Smooth muscle cell (in vitro differentiated cells): ENCODE data around the gene TRAF2. TPM values are rescaled to one million over a fixed set of nuclear protein-coding genes. Genes with fewer than 3 reads are reported as not detected.

Experiments used
- DNase-seq: peaks from one replicate; lab custom pipeline; 2025; ENCODE audit not compliant: unreplicated experiment; lab: John Stamatoyannopoulos, UW
- H2AFZ ChIP-seq: fragments of 200-600 bp; sonication (generic); 2 replicates; pipeline ENCODE4 v1.6.0; 2016; ENCODE audit warnings: antibody characterized with exemption, low read depth, mild to moderate bottlenecking
- H3F3A ChIP-seq: fragments of 200-600 bp; sonication (generic); 2 replicates; pipeline ENCODE4 v1.6.0; 2017; ENCODE audit warnings: antibody characterized with exemption, low read depth
- H3K27ac ChIP-seq: fragments of 200-600 bp; sonication (generic); 2 replicates; pipeline ENCODE4 v1.5.1; 2016; ENCODE audit warnings: low read depth, mild to moderate bottlenecking
- H3K27me3 ChIP-seq: fragments of 200-600 bp; sonication (generic); 2 replicates; pipeline ENCODE4 v1.6.1; 2016; ENCODE audit warnings: low read depth, mild to moderate bottlenecking
- H3K36me3 ChIP-seq: fragments of 200-600 bp; sonication (generic); 2 replicates; pipeline ENCODE4 v1.5.1; 2016; ENCODE audit warnings: low read depth
- H3K4me1 ChIP-seq: fragments of 200-600 bp; sonication (generic); 2 replicates; pipeline ENCODE4 v1.5.1; 2016; ENCODE audit warnings: low read depth
- H3K4me2 ChIP-seq: fragments of 200-600 bp; sonication (generic); 2 replicates; pipeline ENCODE4 v1.6.0; 2016; ENCODE audit warnings: mild to moderate bottlenecking
- H3K4me3 ChIP-seq: fragments of 200-600 bp; sonication (generic); 2 replicates; pipeline ENCODE4 v1.5.1; 2016; ENCODE audit warnings: mild to moderate bottlenecking
- H3K79me2 ChIP-seq: fragments of 200-600 bp; sonication (generic); 2 replicates; pipeline ENCODE4 v1.6.0; 2016; ENCODE audit warnings: low read depth, mild to moderate bottlenecking
- H3K9ac ChIP-seq: fragments of 200-600 bp; sonication (generic); 2 replicates; pipeline ENCODE4 v1.6.0; 2016; ENCODE audit warnings: low read depth
- H3K9me3 ChIP-seq: fragments of 200-600 bp; sonication (generic); replicated peaks from 2 replicates; pipeline ENCODE4 v1.5.1; 2016; ENCODE audit warnings: low read depth
- H4K20me1 ChIP-seq: fragments of 200-600 bp; sonication (generic); 2 replicates; pipeline ENCODE4 v1.6.0; 2016; ENCODE audit warnings: low read depth
- CTCF ChIP-seq: fragments of 200-600 bp; sonication (generic); IDR thresholded peaks from 2 replicates; pipeline ENCODE4 v1.5.1; 2017; ENCODE audit warnings: borderline replicate concordance, mild to moderate bottlenecking, antibody characterized with exemption; ENCODE audit not compliant: insufficient read depth, poor library complexity, severe bottlenecking
- WGBS: methylation state at CpG from one replicate; pipeline ENCODE4 v1.1.7; 2016; ENCODE audit warnings: low lambda C conversion rate; 5-methylcytosine and 5-hydroxymethylcytosine counted together
- polyA plus RNA-seq: library from polyadenylated mRNA; unstranded; fragments of >200 nt; fragmentation: Nextera tagmentation; extraction: Ambion mirVana; gene quantifications from 2 replicates; pipeline ENCODE4 v1.2.1, GENCODE V29; 2016
- total RNA-seq: library from RNA; depleted of rRNA; stranded (reverse); fragments of >200 nt; gene quantifications from 2 replicates; pipeline ENCODE4 v1.2.3, GENCODE V29; 2014

TRAF2 gene
- total and polyA plus RNA-seq, 2 experiments from 2014 or later = 7.0 to 15.9 TPM

DNA sequence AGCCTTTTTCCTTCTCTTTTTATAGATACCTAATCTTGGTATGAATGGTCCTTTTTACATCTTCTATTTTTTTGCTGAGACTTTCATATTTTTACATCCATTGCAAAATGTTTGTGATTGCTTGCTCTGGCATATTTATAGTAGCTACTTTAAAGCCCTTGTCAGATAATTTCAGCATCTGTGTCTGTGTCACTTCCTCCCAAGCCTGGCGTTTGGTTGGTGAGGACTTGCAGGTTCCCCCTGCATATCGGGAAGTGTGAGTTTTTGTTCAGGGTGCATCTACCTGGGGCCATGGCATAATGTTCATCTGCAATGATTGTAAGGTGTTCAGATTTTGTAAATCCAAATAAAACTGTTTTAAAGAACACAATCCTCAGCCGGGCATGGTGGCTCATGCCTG lies 49.3 kb downstream of the TRAF2 start:
- DNase-seq = no peak
- Histone ChIP-seq H3K4me3 (no peak overlapping the region), H3K9ac (no peak overlapping the region), H3K27me3 (no peaks in the 10 kb centered on the region), H3K9me3 (no peaks in the 10 kb centered on the region), H3K36me3 (no peaks in the 10 kb centered on the region), H3K27ac (no peak overlapping the region), H2AFZ (no peak overlapping the region), H3K4me2 (no peak overlapping the region), H3K4me1 (no peaks in the 10 kb centered on the region), H3K79me2 (no peaks in the 10 kb centered on the region), H3F3A (no peaks in the 10 kb centered on the region), H4K20me1 (no peaks in the 10 kb centered on the region)
- 86% methylated on average over 3 of the region's 3 CpGs for WGBS
- no peak for TF ChIP-seq CTCF

DNA sequence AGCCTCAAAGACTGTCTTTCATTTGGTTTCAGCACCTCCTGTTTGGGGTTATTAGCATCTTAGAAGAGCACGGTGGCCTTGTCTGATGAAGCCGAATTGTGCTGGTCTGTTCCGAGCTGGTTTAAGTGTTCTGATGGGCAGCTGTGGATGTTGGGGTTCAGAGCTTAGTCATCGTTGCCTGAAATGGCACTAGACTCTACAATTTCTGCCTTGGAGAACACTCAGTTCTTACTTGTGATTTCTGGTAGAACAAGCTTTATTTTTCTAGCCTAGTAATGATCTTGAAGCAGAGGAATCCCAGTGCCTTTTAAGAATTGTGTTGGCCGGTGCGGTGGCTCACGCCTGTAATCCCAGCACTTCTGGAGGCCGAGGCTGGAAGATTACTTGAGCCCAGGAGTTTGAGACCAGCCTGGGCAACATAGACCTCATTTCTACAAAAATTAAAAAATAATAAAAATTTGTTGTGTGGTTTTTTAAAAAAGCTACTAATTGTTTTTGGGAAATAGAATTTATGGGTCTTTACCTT lies 50.4 kb downstream of the TRAF2 start:
- 92% methylated on average over 8 of the region's 8 CpGs for WGBS
- no peak overlapping the region for H3K27ac ChIP-seq
- H3K27me3 ChIP-seq = no peaks in the 10 kb centered on the region
- H2AFZ ChIP-seq = no peak overlapping the region
- peaks cover under 1% of the 10 kb centered on the region for H4K20me1 ChIP-seq
- H3K4me3 ChIP-seq = no peak overlapping the region
- no peaks in the 10 kb centered on the region for H3K9me3 ChIP-seq
- no peaks in the 10 kb centered on the region for H3K36me3 ChIP-seq
- H3K9ac ChIP-seq = no peak overlapping the region
- H3K4me2 ChIP-seq = no peak overlapping the region
- H3K79me2 ChIP-seq = no peaks in the 10 kb centered on the region
- no peaks in the 10 kb centered on the region for H3K4me1 ChIP-seq
- no peak for TF ChIP-seq CTCF
- no peak for DNase-seq
- H3F3A ChIP-seq = no peaks in the 10 kb centered on the region

DNA sequence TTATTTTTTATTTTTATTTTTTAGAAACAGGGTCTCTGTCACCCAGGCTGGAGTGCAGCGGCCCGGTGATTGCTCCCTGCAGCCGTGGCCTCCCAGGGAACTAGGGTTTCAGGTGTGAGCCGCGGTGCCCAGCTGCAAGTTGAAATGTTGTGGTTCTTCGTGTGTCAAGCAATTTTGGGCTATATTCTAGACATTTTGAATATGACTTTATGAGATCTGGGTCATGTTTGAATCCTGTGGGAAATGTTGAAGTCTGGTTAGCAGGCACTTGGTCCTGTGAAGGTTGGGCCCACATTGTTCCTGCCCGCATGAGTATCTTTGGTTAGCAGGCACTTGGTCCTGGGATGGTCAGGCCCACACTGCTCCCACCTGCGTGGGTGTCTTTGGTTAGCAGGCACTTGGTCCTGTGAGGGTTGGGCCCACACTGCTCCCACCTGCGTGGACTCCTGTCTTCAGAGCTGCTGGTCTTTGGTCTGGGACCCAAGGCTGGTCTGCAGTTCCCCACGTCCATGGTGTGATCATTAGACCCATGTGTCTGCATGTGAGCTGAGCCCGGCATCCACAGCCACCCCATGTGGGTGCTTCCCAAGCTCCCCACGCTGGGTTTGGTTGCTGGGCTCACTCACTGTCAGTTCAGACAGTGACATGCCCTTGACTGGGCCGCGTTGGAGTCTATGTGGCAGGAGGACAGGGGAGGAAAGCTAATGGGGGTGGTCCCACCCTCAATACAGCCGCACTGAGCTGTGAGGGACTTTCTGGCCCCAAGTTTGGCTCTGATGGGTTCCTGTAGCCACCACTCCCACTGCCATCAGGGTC lies 51.1 kb downstream of the TRAF2 start:
- H4K20me1 ChIP-seq = peaks cover 7% of the 10 kb centered on the region
- no peaks in the 10 kb centered on the region for H3K27me3 ChIP-seq
- 94% methylated on average over 15 of the region's 15 CpGs for WGBS
- H3K9ac ChIP-seq = no peak overlapping the region
- H3K4me3 ChIP-seq = no peak overlapping the region
- no peaks in the 10 kb centered on the region for H3K4me1 ChIP-seq
- no peaks in the 10 kb centered on the region for H3K9me3 ChIP-seq
- H3K79me2 ChIP-seq = peaks cover 3% of the 10 kb centered on the region
- no peak overlapping the region for H3K4me2 ChIP-seq
- no peak for DNase-seq
- H3K27ac ChIP-seq = no peak overlapping the region
- H3F3A ChIP-seq = no peaks in the 10 kb centered on the region
- no peaks in the 10 kb centered on the region for H3K36me3 ChIP-seq
- H2AFZ ChIP-seq = no peak overlapping the region
- TF ChIP-seq CTCF = no peak
